Ishikawa (cell line): ENCODE measurements around the gene DDI2.

Source experiments
- CEBPB ChIP-seq: IDR thresholded peaks from 2 replicates; pipeline ENCODE4 v1.6.1; 2012
- CREB1 ChIP-seq: IDR thresholded peaks from 2 replicates; pipeline ENCODE4 v1.6.1; 2012; ENCODE audit warnings: low read depth
- EGR1 ChIP-seq: IDR thresholded peaks from 2 replicates; pipeline ENCODE4 v1.6.1; 2012
- EP300 ChIP-seq: IDR thresholded peaks from 2 replicates; pipeline ENCODE4 v1.6.1; 2012; ENCODE audit warnings: borderline replicate concordance
- FOXM1 ChIP-seq: IDR thresholded peaks from 2 replicates; pipeline ENCODE4 v1.6.1; 2012; ENCODE audit warnings: low read depth, borderline replicate concordance
- MAX ChIP-seq: IDR thresholded peaks from 2 replicates; pipeline ENCODE4 v1.6.1; 2012
- NFIC ChIP-seq: IDR thresholded peaks from 2 replicates; pipeline ENCODE4 v1.6.1; 2012
- RAD21 ChIP-seq: IDR thresholded peaks from 2 replicates; pipeline ENCODE4 v1.6.1; 2012; ENCODE audit warnings: low read depth
- REST ChIP-seq: IDR thresholded peaks from 2 replicates; pipeline ENCODE4 v1.6.1; 2012; ENCODE audit warnings: low read depth, mild to moderate bottlenecking
- TAF1 ChIP-seq: IDR thresholded peaks from 2 replicates; pipeline ENCODE4 v1.6.1; 2012; ENCODE audit warnings: low read depth, mild to moderate bottlenecking
- TCF12 ChIP-seq: IDR thresholded peaks from 2 replicates; pipeline ENCODE4 v1.6.1; 2012; ENCODE audit warnings: low read depth
- TEAD4 ChIP-seq: IDR thresholded peaks from 2 replicates; pipeline ENCODE4 v1.6.1; 2012
- USF1 ChIP-seq: IDR thresholded peaks from 2 replicates; pipeline ENCODE4 v1.6.1; 2012
- YY1 ChIP-seq: IDR thresholded peaks from 2 replicates; pipeline ENCODE4 v1.6.1; 2012; ENCODE audit warnings: low read depth
- ZBTB7A ChIP-seq: IDR thresholded peaks from 2 replicates; pipeline ENCODE4 v1.6.1; 2012; ENCODE audit warnings: low read depth

Gene DDI2

GRCh38 chr1:15706751-15707150 is 89.5 kb downstream of the DDI2 start:
- TF ChIP-seq FOXM1 (no peak), CREB1 (no peak), TEAD4 (no peak), EGR1 (no peak), USF1 (no peak), YY1 (no peak), RAD21 (no peak), ZBTB7A (no peak), NFIC (no peak), REST (no peak), MAX (no peak), TAF1 (no peak), TCF12 (no peak), CEBPB (no peak), EP300 (no peak)

GRCh38 chr1:15707239-15707925 is 90.1 kb downstream of the DDI2 start:
- no peak for TF ChIP-seq EP300
- no peak for TF ChIP-seq NFIC
- TF ChIP-seq MAX = no peak
- no peak for TF ChIP-seq EGR1
- TF ChIP-seq CREB1 = no peak
- no peak for TF ChIP-seq TAF1
- no peak for TF ChIP-seq REST
- no peak for TF ChIP-seq ZBTB7A
- TF ChIP-seq YY1 = no peak
- TF ChIP-seq CEBPB = no peak
- no peak for TF ChIP-seq TCF12
- TF ChIP-seq TEAD4 = no peak
- TF ChIP-seq RAD21 = no peak
- no peak for TF ChIP-seq FOXM1
- no peak for TF ChIP-seq USF1

- TF ChIP-seq RAD21 = no peak
- no peak for TF ChIP-seq TEAD4
- no peak for TF ChIP-seq REST
- TF ChIP-seq MAX = no peak
- no peak for TF ChIP-seq EGR1
- no peak for TF ChIP-seq FOXM1
- no peak for TF ChIP-seq TAF1
- no peak for TF ChIP-seq ZBTB7A
- no peak for TF ChIP-seq TCF12
- no peak for TF ChIP-seq USF1
- TF ChIP-seq EP300 = no peak
- TF ChIP-seq CREB1 = no peak
- TF ChIP-seq NFIC = no peak
- no peak for TF ChIP-seq YY1
- TF ChIP-seq CEBPB = no peak
These were observed 91.4 kb downstream of the DDI2 start for GRCh38 chr1:15708486-15709137.

- TF ChIP-seq EGR1 = no peak
- TF ChIP-seq TEAD4 = no peak
- TF ChIP-seq EP300 = no peak
- no peak for TF ChIP-seq FOXM1
- TF ChIP-seq TAF1 = no peak
- no peak for TF ChIP-seq YY1
- TF ChIP-seq RAD21 = no peak
- TF ChIP-seq REST = no peak
- no peak for TF ChIP-seq USF1
- TF ChIP-seq MAX = no peak
- TF ChIP-seq CREB1 = no peak
- TF ChIP-seq TCF12 = no peak
- TF ChIP-seq NFIC = no peak
- no peak for TF ChIP-seq ZBTB7A
- TF ChIP-seq CEBPB = no peak
These were observed 92.0 kb downstream of the DDI2 start for GRCh38 chr1:15709226-15709625.
